HCT116 (cell line): ENCODE results near the gene IRF9. TPM values are rescaled to one million over a fixed set of nuclear protein-coding genes. Genes with fewer than 3 reads are reported as not detected.

Source experiments
- ATAC-seq: fragments of 200-7000 bp; cut with Tn5 transposase; 2 replicates; pipeline ENCODE4 v1.9.1; 2020; ENCODE audit warnings: mild to moderate bottlenecking, moderate library complexity
- BruUV-seq: library from RNA; stranded (reverse); fragments of 400-500 nt; replicated peaks from 2 replicates; lab custom pipeline; 2021; lab: Mats Ljungman, UMichigan
- CTCF ChIA-PET: fragments of 300-600 bp; sonication (Branson Sonifier 250); formaldehyde crosslinking; loops from one replicate; lab custom pipeline; 2021; ENCODE audit warnings: antibody characterized with exemption; lab: Charles Lee
- POLR2A ChIA-PET: fragments of 300-600, 350-600 bp; sonication (Branson Sonifier 250); formaldehyde crosslinking; loops from one replicate; lab custom pipeline; 2021; ENCODE audit warnings: antibody characterized with exemption; lab: Charles Lee
- RAD21 ChIA-PET, 2 experiments: fragments of 300-600 bp; sonication (Branson Sonifier 250); formaldehyde crosslinking; loops; one replicate each; lab custom pipeline; 2023; ENCODE audit warnings: low total read pairs in 2 of 2; ENCODE audit not compliant: uncharacterized antibody in 2 of 2, unreplicated experiment in 2 of 2, low non-redundant PET in 1 of 2; lab: Charles Lee
- DNase-seq: peaks from one replicate; pipeline ENCODE4 v3.0.0-alpha.2; 2010; ENCODE audit warnings: low read depth, low spot score
- H2AFZ ChIP-seq: fragments of 200-600 bp; shearing (Covaris generic), sonication (generic); 2 replicates; pipeline ENCODE4 v1.6.1; 2017; ENCODE audit warnings: low read depth, mixed run types, mixed read lengths, antibody characterized with exemption, low read length; ENCODE audit not compliant: poor library complexity, severe bottlenecking
- H3K27ac ChIP-seq: 2 replicates; pipeline ENCODE4 v1.5.1; 2012; ENCODE audit warnings: low read depth, low read length
- H3K27me3 ChIP-seq: fragments of 200-600 bp; sonication (generic); 2 replicates; pipeline ENCODE4 v1.6.1; 2016; ENCODE audit warnings: mixed run types, low read length, mixed read lengths; ENCODE audit not compliant: insufficient read depth
- H3K36me3 ChIP-seq, 2 experiments: fragments of 200-500 bp in 1 of 2; fragments of 200-600 bp in 1 of 2; sonication (Bioruptor generic) in 1 of 2; sonication (generic) in 1 of 2; 2 replicates each; pipeline versions ENCODE4 v1.5.1 to v1.6.1; 2014 to 2016; ENCODE audit warnings: low read length in 2 of 2, inconsistent platforms in 1 of 2, mixed read lengths in 1 of 2, mixed run types in 1 of 2; ENCODE audit not compliant: insufficient read depth in 2 of 2, control insufficient read depth in 1 of 2
- H3K4me1 ChIP-seq, 2 experiments: fragments of 200-600 bp in 1 of 2; sonication (generic) in 1 of 2; 2 replicates each; pipeline versions ENCODE4 v1.5.1 to v1.6.1; 2012 to 2017; ENCODE audit warnings: low read length in 2 of 2, inconsistent platforms in 1 of 2, mild to moderate bottlenecking in 1 of 2, mixed read lengths in 1 of 2, mixed run types in 1 of 2, moderate library complexity in 1 of 2; ENCODE audit not compliant: insufficient read depth in 2 of 2, control insufficient read depth in 1 of 2
- H3K4me2 ChIP-seq: fragments of 200-600 bp; sonication (generic); 2 replicates; pipeline ENCODE4 v1.6.1; 2017; ENCODE audit warnings: mixed run types, low read length, mixed read lengths
- H3K4me3 ChIP-seq, 2 experiments: fragments of 200-600 bp in 1 of 2; sonication (generic) in 1 of 2; replicated peaks in 1 of 2; 2 replicates each; pipeline ENCODE4 v1.5.1; 2011 to 2016; ENCODE audit warnings: low read length in 2 of 2, control low read depth in 1 of 2, low read depth in 1 of 2, mild to moderate bottlenecking in 1 of 2, mixed read lengths in 1 of 2, mixed run types in 1 of 2
- H3K79me2 ChIP-seq: fragments of 200-600 bp; sonication (generic); 2 replicates; pipeline ENCODE4 v1.6.1; 2017; ENCODE audit warnings: mild to moderate bottlenecking, mixed run types, low read length, moderate library complexity, mixed read lengths; ENCODE audit not compliant: insufficient read depth
- H3K9ac ChIP-seq: fragments of 200-600 bp; sonication (generic); 2 replicates; pipeline ENCODE4 v1.6.1; 2016; ENCODE audit warnings: low read length, mixed read lengths
- H3K9me2 ChIP-seq: fragments of 200-600 bp; sonication (generic), shearing (Covaris generic); 2 replicates; pipeline ENCODE4 v1.6.1; 2017; ENCODE audit warnings: mixed run types, mild to moderate bottlenecking, moderate library complexity; ENCODE audit not compliant: insufficient read depth
- H3K9me3 ChIP-seq, 2 experiments: fragments of 200-500 bp in 1 of 2; fragments of 200-600 bp in 1 of 2; sonication (Bioruptor generic) in 1 of 2; sonication (generic) in 1 of 2; 2 replicates each; pipeline ENCODE4 v1.6.1; 2014 to 2017; ENCODE audit warnings: low read length in 2 of 2, mixed read lengths in 2 of 2, inconsistent platforms in 1 of 2, low read depth in 1 of 2, mild to moderate bottlenecking in 1 of 2, mixed run types in 1 of 2, moderate library complexity in 1 of 2; ENCODE audit not compliant: control insufficient read depth in 1 of 2, insufficient read depth in 1 of 2
- H4K20me1 ChIP-seq: fragments of 200-600 bp; sonication (generic), shearing (Covaris generic); 2 replicates; pipeline ENCODE4 v1.6.1; 2017; ENCODE audit warnings: mixed run types, mild to moderate bottlenecking, moderate library complexity; ENCODE audit not compliant: insufficient read depth
- ATF3 ChIP-seq: IDR thresholded peaks from 2 replicates; pipeline ENCODE4 v1.6.1; 2012
- CEBPB ChIP-seq: IDR thresholded peaks from 2 replicates; pipeline ENCODE4 v1.6.1; 2012; ENCODE audit warnings: low read depth
- CTCF ChIP-seq, 3 experiments: fragments of 200-600 bp in 1 of 3; sonication (generic) in 1 of 3; IDR thresholded peaks in 2 of 3; conservative IDR thresholded peaks in 1 of 3; 2 replicates each; pipeline ENCODE4 v1.5.1; 2012 to 2017; ENCODE audit warnings: low read depth in 2 of 3, low read length in 2 of 3, antibody characterized with exemption in 1 of 3, borderline replicate concordance in 1 of 3, control low read depth in 1 of 3, mild to moderate bottlenecking in 1 of 3, mixed read lengths in 1 of 3, mixed run types in 1 of 3, moderate library complexity in 1 of 3; ENCODE audit not compliant: insufficient read depth in 1 of 3
- EGR1 ChIP-seq: IDR thresholded peaks from 2 replicates; pipeline ENCODE4 v1.6.1; 2012; ENCODE audit warnings: low read depth
- EZH2 ChIP-seq: fragments of 200-600 bp; sonication (generic); IDR thresholded peaks from 2 replicates; pipeline ENCODE4 v1.6.1; 2017; ENCODE audit warnings: antibody characterized with exemption, mixed run types
- FOSL1 ChIP-seq: IDR thresholded peaks from 2 replicates; pipeline ENCODE4 v1.6.1; 2012; ENCODE audit warnings: low read depth
- JUND ChIP-seq: IDR thresholded peaks from 2 replicates; pipeline ENCODE4 v1.6.1; 2012
- POLR2A ChIP-seq: IDR thresholded peaks from 2 replicates; pipeline ENCODE4 v1.7.0; 2011; ENCODE audit warnings: borderline replicate concordance; ENCODE audit not compliant: insufficient read depth, insufficient read length; ENCODE audit errors: extremely low read depth
- POLR2AphosphoS5 ChIP-seq: IDR thresholded peaks from 2 replicates; pipeline ENCODE4 v1.6.1; 2011; ENCODE audit warnings: mild to moderate bottlenecking, low read depth, low read length, moderate library complexity
- RAD21 ChIP-seq: IDR thresholded peaks from 2 replicates; pipeline ENCODE4 v1.6.1; 2012; ENCODE audit warnings: low read depth, mild to moderate bottlenecking
- SIN3A ChIP-seq: IDR thresholded peaks from 2 replicates; pipeline ENCODE4 v1.6.1; 2012; ENCODE audit warnings: low read depth
- SP1 ChIP-seq: IDR thresholded peaks from 2 replicates; pipeline ENCODE4 v1.6.1; 2012; ENCODE audit warnings: low read depth
- SRF ChIP-seq: IDR thresholded peaks from 2 replicates; pipeline ENCODE4 v1.6.1; 2012; ENCODE audit warnings: low read depth
- TCF7L2 ChIP-seq: IDR thresholded peaks from 2 replicates; pipeline ENCODE4 v1.7.0; 2011; ENCODE audit warnings: borderline replicate concordance, inconsistent platforms; ENCODE audit not compliant: insufficient read depth, insufficient read length; ENCODE audit errors: extremely low read depth
- YY1 ChIP-seq: IDR thresholded peaks from 2 replicates; pipeline ENCODE4 v1.6.1; 2011; ENCODE audit warnings: low read length, low read depth, moderate library complexity, mild to moderate bottlenecking; ENCODE audit not compliant: insufficient replicate concordance; ENCODE audit errors: extremely low read depth
- ZFX ChIP-seq: fragments of 450-650 bp; IDR thresholded peaks from 2 replicates; pipeline ENCODE4 v1.6.1; 2017
- ZNF274 ChIP-seq: fragments of 200-500 bp; sonication (Bioruptor generic); IDR thresholded peaks from 2 replicates; pipeline ENCODE4 v1.6.1; 2014; ENCODE audit warnings: mild to moderate bottlenecking, low read depth, low read length, inconsistent platforms
- intact Hi-C: fragments of 100-400 bp; cut with micrococcal nuclease; formaldehyde crosslinking; loops from 2 replicates; pipeline ENCODE4 v1.10.0; 2022
- total RNA-seq: library from RNA; stranded (reverse); gene quantifications from one replicate; pipeline ENCODE4 v1.2.1, GENCODE V29; 2021; ENCODE audit not compliant: unreplicated experiment
- TF ChIP-seq, protein P1 (sequence below): IDR thresholded peaks from 2 replicates; pipeline ENCODE4 v1.6.1; 2011; ENCODE audit warnings: mild to moderate bottlenecking, low read length, moderate library complexity; ENCODE audit not compliant: insufficient replicate concordance; ENCODE audit errors: extremely low read depth
- TF ChIP-seq, protein P2 (sequence below): IDR thresholded peaks from 2 replicates; pipeline ENCODE4 v1.6.1; 2012

IRF9 gene
- total RNA-seq, 1 experiment from 2014 or later: 21.7 TPM

DNA sequence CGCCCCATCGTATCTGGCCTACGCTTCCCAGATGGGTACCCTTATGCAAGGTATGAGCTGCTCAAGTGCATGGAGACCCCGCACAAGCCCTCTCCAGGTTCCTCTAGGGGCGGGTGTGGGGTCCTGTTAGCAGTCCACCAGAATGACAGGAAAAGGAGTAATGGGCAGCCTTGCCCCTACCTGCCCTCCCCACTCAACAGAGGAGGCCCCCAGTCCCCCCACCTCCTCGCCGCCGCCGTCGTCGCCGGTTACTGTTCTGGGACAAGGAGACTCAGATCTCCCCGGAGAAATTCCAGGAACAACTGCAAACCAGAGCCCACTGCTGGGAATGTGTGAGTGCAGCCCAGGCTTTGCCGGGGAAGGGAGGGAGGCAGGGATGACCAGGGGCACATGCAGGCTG lies 16.8 kb downstream of the IRF9 start:
- H4K20me1 ChIP-seq: no peaks in the 10 kb centered on the region
- ChIA-PET POLR2A (no interaction called here), RAD21 (no interaction called here), CTCF (no interaction called here)
- DNase-seq (no peak), ATAC-seq (peak; percentile 14; the same call in 1 of the 2 replicates)
- H3K9ac ChIP-seq: no peak overlapping the region
- H3K4me1 ChIP-seq: no peaks in the 10 kb centered on the region
- intact Hi-C loops: no loop called here
- no peak overlapping the region for H3K4me2 ChIP-seq
- H2AFZ ChIP-seq: no peak overlapping the region
- H3K9me2 ChIP-seq: no peaks in the 10 kb centered on the region
- H3K79me2 ChIP-seq: no peaks in the 10 kb centered on the region
- H3K9me3 ChIP-seq: no peaks in the 10 kb centered on the region
- no peak overlapping the region for H3K27ac ChIP-seq
- BruUV-seq: no TSS peak
- H3K27me3 ChIP-seq: no peaks in the 10 kb centered on the region
- TF ChIP-seq POLR2AphosphoS5: no peak
- no peak for TF ChIP-seq POLR2A
- TF ChIP-seq SP1: no peak
- TF ChIP-seq ZFX: no peak
- TF ChIP-seq, protein P1, sequence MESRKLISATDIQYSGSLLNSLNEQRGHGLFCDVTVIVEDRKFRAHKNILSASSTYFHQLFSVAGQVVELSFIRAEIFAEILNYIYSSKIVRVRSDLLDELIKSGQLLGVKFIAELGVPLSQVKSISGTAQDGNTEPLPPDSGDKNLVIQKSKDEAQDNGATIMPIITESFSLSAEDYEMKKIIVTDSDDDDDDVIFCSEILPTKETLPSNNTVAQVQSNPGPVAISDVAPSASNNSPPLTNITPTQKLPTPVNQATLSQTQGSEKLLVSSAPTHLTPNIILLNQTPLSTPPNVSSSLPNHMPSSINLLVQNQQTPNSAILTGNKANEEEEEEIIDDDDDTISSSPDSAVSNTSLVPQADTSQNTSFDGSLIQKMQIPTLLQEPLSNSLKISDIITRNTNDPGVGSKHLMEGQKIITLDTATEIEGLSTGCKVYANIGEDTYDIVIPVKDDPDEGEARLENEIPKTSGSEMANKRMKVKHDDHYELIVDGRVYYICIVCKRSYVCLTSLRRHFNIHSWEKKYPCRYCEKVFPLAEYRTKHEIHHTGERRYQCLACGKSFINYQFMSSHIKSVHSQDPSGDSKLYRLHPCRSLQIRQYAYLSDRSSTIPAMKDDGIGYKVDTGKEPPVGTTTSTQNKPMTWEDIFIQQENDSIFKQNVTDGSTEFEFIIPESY: no peak
- TF ChIP-seq CEBPB: no peak
- TF ChIP-seq RAD21: no peak
- TF ChIP-seq JUND: no peak
- TF ChIP-seq EGR1: no peak
- TF ChIP-seq FOSL1: no peak
- no peak for TF ChIP-seq EZH2
- TF ChIP-seq SRF: no peak
- no peak for TF ChIP-seq YY1
- TF ChIP-seq ATF3: no peak
- no peak for TF ChIP-seq SIN3A
- TF ChIP-seq ZNF274: no peak
- no peak for TF ChIP-seq TCF7L2
- TF ChIP-seq, protein P2, sequence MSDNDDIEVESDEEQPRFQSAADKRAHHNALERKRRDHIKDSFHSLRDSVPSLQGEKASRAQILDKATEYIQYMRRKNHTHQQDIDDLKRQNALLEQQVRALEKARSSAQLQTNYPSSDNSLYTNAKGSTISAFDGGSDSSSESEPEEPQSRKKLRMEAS: no peak
- TF ChIP-seq CTCF (IDR thresholded peaks at IDR 0.05 in 2 of 3, conservative IDR thresholded peaks at IDR 0.05 in 1 of 3; ENCODE audit: borderline replicate concordance in 1 of 3, insufficient read depth in 1 of 3, low read depth in 2 of 3, low read length in 2 of 3): no peak
- H3K4me3 ChIP-seq: no peak overlapping the region
- peaks cover 16 to 27% of the 10 kb centered on the region in 2 experiments; a peak in 3 of 4 replicates for H3K36me3 ChIP-seq
